Lower lobe of right lung (tissue), 2 donors: ENCODE measurements around the gene ITGB5. TPM values are rescaled to one million over a fixed set of nuclear protein-coding genes. Genes with fewer than 3 reads are reported as not detected.

Experiments used
- ATAC-seq, 2 donors: fragments of 200-7000 bp; cut with Tn5 transposase; one replicate each; pipeline ENCODE4 v1.9.1; 2020 to 2022; ENCODE audit warnings: mild to moderate bottlenecking in 2 of 2, moderate library complexity in 2 of 2
- DNase-seq: peaks from one replicate; pipeline ENCODE4 v3.0.0-alpha.2; 2020
- H3K27ac ChIP-seq: fragments of 200-600 bp; one replicate; pipeline ENCODE4 v1.8.0; 2022
- H3K27me3 ChIP-seq: fragments of 200-600 bp; one replicate; pipeline ENCODE4 v1.8.0; 2022; ENCODE audit warnings: low read depth
- H3K36me3 ChIP-seq: fragments of 200-600 bp; one replicate; pipeline ENCODE4 v1.8.0; 2022; ENCODE audit warnings: mild to moderate bottlenecking
- H3K4me1 ChIP-seq: fragments of 200-600 bp; one replicate; pipeline ENCODE4 v1.8.0; 2022
- H3K4me3 ChIP-seq: fragments of 200-600 bp; one replicate; pipeline ENCODE4 v1.8.0; 2022; ENCODE audit warnings: mild to moderate bottlenecking
- H3K9me3 ChIP-seq: fragments of 200-600 bp; one replicate; pipeline ENCODE4 v1.8.0; 2022
- intact Hi-C: fragments of 100-400 bp; cut with DNase I; formaldehyde crosslinking; loops from one replicate; pipeline ENCODE4 v1.11.0; 2022
- total RNA-seq: library from RNA; stranded (reverse); fragmentation: NEBNext Ultra II Directional; extraction: Animal tissue kit (Norgen Biotek cat#: 25700); gene quantifications from one replicate; pipeline ENCODE4 v1.2.1, GENCODE V29; 2021
- TF ChIP-seq, protein P1 (sequence below): fragments of 200-600 bp; IDR thresholded peaks from one replicate; pipeline ENCODE4 v1.8.0; 2022; ENCODE audit warnings: antibody characterized with exemption, mild to moderate bottlenecking
- donor health status: DM: no; HTN: yes; CAD: no; lungs with severe emphysema.

Gene ITGB5
- total RNA-seq, 1 donor from 2014 or later = 93.1 TPM

GRCh38 chr3:124845406-124845805 is 41.8 kb downstream of the ITGB5 start:
- no peaks in the 10 kb centered on the region for H3K9me3 ChIP-seq
- peaks cover 26% of the 10 kb centered on the region for H3K4me1 ChIP-seq
- intact Hi-C loops = no loop called here
- peaks cover 18% of the 10 kb centered on the region for H3K36me3 ChIP-seq
- no peak for DNase-seq
- peak; percentile 73 to 79 for ATAC-seq
- H3K27ac ChIP-seq = peak overlapping the region; percentile 67
- H3K4me3 ChIP-seq = no peak overlapping the region
- TF ChIP-seq, protein P1, sequence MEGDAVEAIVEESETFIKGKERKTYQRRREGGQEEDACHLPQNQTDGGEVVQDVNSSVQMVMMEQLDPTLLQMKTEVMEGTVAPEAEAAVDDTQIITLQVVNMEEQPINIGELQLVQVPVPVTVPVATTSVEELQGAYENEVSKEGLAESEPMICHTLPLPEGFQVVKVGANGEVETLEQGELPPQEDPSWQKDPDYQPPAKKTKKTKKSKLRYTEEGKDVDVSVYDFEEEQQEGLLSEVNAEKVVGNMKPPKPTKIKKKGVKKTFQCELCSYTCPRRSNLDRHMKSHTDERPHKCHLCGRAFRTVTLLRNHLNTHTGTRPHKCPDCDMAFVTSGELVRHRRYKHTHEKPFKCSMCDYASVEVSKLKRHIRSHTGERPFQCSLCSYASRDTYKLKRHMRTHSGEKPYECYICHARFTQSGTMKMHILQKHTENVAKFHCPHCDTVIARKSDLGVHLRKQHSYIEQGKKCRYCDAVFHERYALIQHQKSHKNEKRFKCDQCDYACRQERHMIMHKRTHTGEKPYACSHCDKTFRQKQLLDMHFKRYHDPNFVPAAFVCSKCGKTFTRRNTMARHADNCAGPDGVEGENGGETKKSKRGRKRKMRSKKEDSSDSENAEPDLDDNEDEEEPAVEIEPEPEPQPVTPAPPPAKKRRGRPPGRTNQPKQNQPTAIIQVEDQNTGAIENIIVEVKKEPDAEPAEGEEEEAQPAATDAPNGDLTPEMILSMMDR = no peak
- no peaks in the 10 kb centered on the region for H3K27me3 ChIP-seq

DNA sequence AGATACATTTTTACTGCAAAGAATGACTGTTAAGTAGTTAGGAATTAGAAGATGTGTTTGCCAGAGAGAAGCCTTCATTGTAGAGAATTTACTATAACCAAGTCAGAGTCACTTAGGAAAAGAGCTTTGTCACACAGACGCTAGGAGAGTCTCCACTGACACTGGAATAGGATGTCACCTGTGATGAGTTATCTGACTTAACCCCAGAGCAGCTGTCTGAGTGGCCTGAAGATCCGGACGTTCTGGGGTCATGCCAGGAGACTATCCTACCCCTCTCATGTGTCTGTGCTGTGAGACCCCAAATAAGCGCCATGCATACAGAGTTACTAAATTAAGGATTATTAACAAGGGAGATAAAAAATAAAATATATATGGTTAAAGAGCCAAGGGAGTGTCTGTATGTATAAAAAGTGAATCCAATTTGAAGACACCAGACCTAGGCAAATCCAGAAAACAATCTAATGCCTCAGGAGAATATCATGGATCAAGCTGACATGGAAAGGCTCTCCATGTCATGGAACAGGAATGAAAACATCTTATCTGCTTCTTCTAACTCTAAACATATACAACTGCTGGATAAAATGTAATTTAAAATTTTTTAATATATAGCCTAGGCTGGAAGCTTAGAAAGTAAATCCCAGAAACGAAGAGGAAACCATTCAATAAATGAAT is 43.5 kb downstream of the ITGB5 start:
- DNase-seq = no peak
- ATAC-seq = no peak
- H3K27me3 ChIP-seq = no peaks in the 10 kb centered on the region
- TF ChIP-seq, protein P1 = no peak
- no peak overlapping the region for H3K4me3 ChIP-seq
- H3K4me1 ChIP-seq = peaks cover 26% of the 10 kb centered on the region
- intact Hi-C loops = no loop called here
- no peak overlapping the region for H3K27ac ChIP-seq
- H3K36me3 ChIP-seq = peaks cover 18% of the 10 kb centered on the region
- no peaks in the 10 kb centered on the region for H3K9me3 ChIP-seq

DNA sequence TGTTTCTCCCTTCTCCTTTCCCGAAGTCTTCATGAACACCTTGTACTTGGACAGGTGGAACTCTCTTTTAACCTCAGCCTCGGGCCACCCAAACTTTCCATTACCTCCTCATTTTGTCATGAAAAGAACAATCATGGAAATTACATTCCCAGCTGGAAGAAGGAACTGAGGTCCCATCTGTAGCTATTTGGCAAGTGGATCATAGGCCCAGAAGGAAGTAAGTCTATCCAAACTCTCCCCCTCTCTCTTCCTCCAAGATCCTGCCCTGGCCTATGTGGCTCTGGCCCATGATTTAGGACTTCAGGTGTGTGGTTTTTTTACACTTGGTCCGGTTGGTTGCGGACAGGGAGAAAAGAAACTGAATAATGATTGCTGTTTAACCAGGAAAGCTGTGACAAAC is 44.1 kb downstream of the ITGB5 start:
- Histone ChIP-seq H3K27ac (no peak overlapping the region), H3K9me3 (no peaks in the 10 kb centered on the region), H3K27me3 (no peaks in the 10 kb centered on the region), H3K4me1 (peaks cover 30% of the 10 kb centered on the region), H3K4me3 (no peak overlapping the region), H3K36me3 (peaks cover 17% of the 10 kb centered on the region)
- intact Hi-C loops = no loop called here
- TF ChIP-seq, protein P1 = no peak
- no peak for DNase-seq
- ATAC-seq = no peak

DNA sequence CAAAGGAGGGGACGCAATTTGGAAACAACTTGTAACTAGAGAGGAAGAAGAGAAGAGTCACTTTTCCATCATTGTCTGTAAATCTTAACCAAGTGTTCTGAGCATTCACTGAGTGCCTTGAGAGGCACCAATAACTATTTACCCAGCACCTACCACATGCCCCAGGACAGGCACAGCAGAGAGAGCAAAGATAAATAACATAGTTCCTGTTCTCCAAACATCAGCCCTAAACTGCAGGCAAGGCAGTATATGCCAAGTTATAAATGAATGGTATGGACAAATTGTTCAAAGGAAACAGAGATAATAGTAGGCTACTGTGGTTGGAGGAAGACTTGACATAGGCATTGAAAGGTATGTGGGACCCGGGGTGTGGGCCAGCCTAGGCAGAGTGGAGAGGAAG is 45.6 kb downstream of the ITGB5 start:
- ATAC-seq = no peak
- no peak for DNase-seq

DNA sequence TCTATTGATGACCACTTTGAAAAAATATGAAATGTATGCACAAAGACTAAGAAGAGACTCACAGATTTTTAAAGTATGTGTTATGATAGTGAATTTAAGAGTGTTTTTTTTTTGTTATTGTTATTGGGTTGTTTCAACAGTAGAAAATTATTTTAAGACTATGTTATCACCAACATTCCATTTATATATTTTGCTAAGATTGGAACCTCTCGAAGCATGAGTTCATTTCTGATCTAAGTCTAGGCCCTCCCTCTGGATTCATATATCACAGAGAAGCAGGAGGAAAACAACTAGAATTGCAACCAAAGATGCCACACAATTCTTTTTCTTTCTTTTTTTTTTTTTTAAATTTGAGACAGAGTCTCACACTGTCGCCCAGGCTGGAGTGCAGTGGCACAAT is 46.8 kb downstream of the ITGB5 start:
- no peak overlapping the region for H3K4me3 ChIP-seq
- ATAC-seq (no peak), DNase-seq (no peak)
- H3K36me3 ChIP-seq = peaks cover 8% of the 10 kb centered on the region
- peaks cover 47% of the 10 kb centered on the region for H3K4me1 ChIP-seq
- no peak overlapping the region for H3K27ac ChIP-seq
- no peaks in the 10 kb centered on the region for H3K27me3 ChIP-seq
- intact Hi-C loops = no loop called here
- H3K9me3 ChIP-seq = no peaks in the 10 kb centered on the region
- TF ChIP-seq, protein P1 = no peak

More for the DNA sequence above, 45.6 kb downstream of the ITGB5 start:
- no peak overlapping the region for H3K27ac ChIP-seq
- peaks cover 46% of the 10 kb centered on the region for H3K4me1 ChIP-seq
- H3K27me3 ChIP-seq = no peaks in the 10 kb centered on the region
- TF ChIP-seq, protein P1 = no peak
- peaks cover 8% of the 10 kb centered on the region for H3K36me3 ChIP-seq
- intact Hi-C loops = no loop called here
- no peak overlapping the region for H3K4me3 ChIP-seq
- no peaks in the 10 kb centered on the region for H3K9me3 ChIP-seq
